HUES64 (cell line): ENCODE data around the gene FAM221A.
A peak's percentile ranks its signal among the peaks of the same experiment; 100 is the strongest.
"Not testable (repeated sequence)": the region's sequence is repeated elsewhere in the genome, so short reads cannot be mapped to it uniquely, and the experiment has no call there.

ENCODE experiments used
- H3K27ac ChIP-seq: 2 replicates; pipeline ENCODE4 v1.7.0; 2013; ENCODE audit warnings: low read depth, low read length, inconsistent platforms
- H3K27me3 ChIP-seq: 2 replicates; pipeline ENCODE4 v1.6.1; 2013; ENCODE audit warnings: mild to moderate bottlenecking, low read length; ENCODE audit not compliant: insufficient read depth
- H3K36me3 ChIP-seq: 2 replicates; pipeline ENCODE4 v1.6.1; 2013; ENCODE audit warnings: mild to moderate bottlenecking, low read length; ENCODE audit not compliant: insufficient read depth
- H3K4me1 ChIP-seq: 2 replicates; pipeline ENCODE4 v1.6.1; 2013; ENCODE audit warnings: mild to moderate bottlenecking, low read length, moderate library complexity; ENCODE audit not compliant: insufficient read depth
- H3K4me3 ChIP-seq: 2 replicates; pipeline ENCODE4 v1.5.1; 2013; ENCODE audit warnings: mild to moderate bottlenecking, low read length, moderate library complexity
- H3K9ac ChIP-seq: 2 replicates; pipeline ENCODE4 v1.6.1; 2013; ENCODE audit warnings: mild to moderate bottlenecking, low read depth, low read length
- H3K9me3 ChIP-seq: 2 replicates; pipeline ENCODE4 v1.6.1; 2013; ENCODE audit warnings: low read depth, low read length; ENCODE audit not compliant: insufficient read depth
- WGBS: fragments of 150-250, 120-280 bp; methylation state at CpG from one replicate; pipeline ENCODE4 v1.1.7; 2013; ENCODE audit warnings: missing lambda C conversion rate; 5-methylcytosine and 5-hydroxymethylcytosine counted together

The FAM221A gene

GRCh38 chr7:23672033-23672432 is 8.0 kb upstream of the FAM221A start:
- no peaks in the 10 kb centered on the region for H3K27me3 ChIP-seq
- H3K9ac ChIP-seq, result no peak overlapping the region
- no peaks in the 10 kb centered on the region for H3K4me1 ChIP-seq
- H3K27ac ChIP-seq, result no peak overlapping the region
- no peaks in the 10 kb centered on the region for H3K9me3 ChIP-seq
- no peaks in the 10 kb centered on the region for H3K36me3 ChIP-seq
- H3K4me3 ChIP-seq, result no peak overlapping the region
- 90% methylated on average over 3 of the region's 3 CpGs for WGBS

- Histone ChIP-seq H3K27ac (peak overlapping the region; percentile 67; the same call in 1 of the 2 replicates), H3K36me3 (no peaks in the 10 kb centered on the region), H3K4me1 (no peaks in the 10 kb centered on the region), H3K9ac (peak overlapping the region; percentile 78), H3K9me3 (no peaks in the 10 kb centered on the region), H3K4me3 (peak overlapping the region; percentile 78), H3K27me3 (peaks cover 12% of the 10 kb centered on the region)
- 88% methylated on average over 42 of the region's 42 CpGs for WGBS
These were observed 711 bp downstream of the FAM221A start for GRCh38 chr7:23680414-23681405.

- not testable (repeated sequence) for H3K27me3 ChIP-seq, H3K27ac ChIP-seq, H3K36me3 ChIP-seq, H3K4me1 ChIP-seq, H3K9me3 ChIP-seq, H3K4me3 ChIP-seq, H3K9ac ChIP-seq
- WGBS, result 56% methylated on average over 5 of the region's 6 CpGs
These were observed 4.0 kb downstream of the FAM221A start for GRCh38 chr7:23684041-23684440.

- no peak overlapping the region for H3K9ac ChIP-seq
- 95% methylated on average over 3 of the region's 3 CpGs for WGBS
- no peak overlapping the region for H3K4me3 ChIP-seq
- H3K4me1 ChIP-seq, result no peaks in the 10 kb centered on the region
- H3K27me3 ChIP-seq, result no peaks in the 10 kb centered on the region
- peaks cover 15% of the 10 kb centered on the region for H3K36me3 ChIP-seq
- no peaks in the 10 kb centered on the region for H3K9me3 ChIP-seq
- H3K27ac ChIP-seq, result no peak overlapping the region
These were observed 5.7 kb downstream of the FAM221A start for GRCh38 chr7:23685731-23686130.

- Histone ChIP-seq H3K9ac (no peak overlapping the region), H3K4me1 (no peaks in the 10 kb centered on the region), H3K36me3 (peaks cover 25% of the 10 kb centered on the region), H3K9me3 (no peaks in the 10 kb centered on the region), H3K4me3 (no peak overlapping the region), H3K27me3 (no peaks in the 10 kb centered on the region), H3K27ac (no peak overlapping the region)
- WGBS, result 95% methylated on average over 2 of the region's 2 CpGs
These were observed 7.0 kb downstream of the FAM221A start for GRCh38 chr7:23687011-23687410.

GRCh38 chr7:23689165-23689564 is 9.2 kb downstream of the FAM221A start:
- Histone ChIP-seq H3K27me3 (no peaks in the 10 kb centered on the region), H3K27ac (no peak overlapping the region), H3K4me3 (no peak overlapping the region), H3K4me1 (no peaks in the 10 kb centered on the region), H3K9ac (no peak overlapping the region), H3K36me3 (peaks cover 39% of the 10 kb centered on the region), H3K9me3 (peaks cover 3% of the 10 kb centered on the region; the same call in 1 of the 2 replicates)
- 93% methylated on average over 2 of the region's 4 CpGs for WGBS

GRCh38 chr7:23691320-23691719 is 11.3 kb downstream of the FAM221A start:
- Histone ChIP-seq H3K4me3 (no peak overlapping the region), H3K27ac (no peak overlapping the region), H3K36me3 (peaks cover 40% of the 10 kb centered on the region), H3K27me3 (no peaks in the 10 kb centered on the region), H3K9ac (no peak overlapping the region), H3K9me3 (peaks cover 3% of the 10 kb centered on the region; the same call in 1 of the 2 replicates), H3K4me1 (no peaks in the 10 kb centered on the region)
- WGBS, result 88% methylated on average over 3 of the region's 4 CpGs

GRCh38 chr7:23693224-23693623 is 13.2 kb downstream of the FAM221A start:
- no peak overlapping the region for H3K9ac ChIP-seq

GRCh38 chr7:23696916-23697441 is 17.0 kb downstream of the FAM221A start:
- H3K36me3 ChIP-seq, result peaks cover 26% of the 10 kb centered on the region
- 5% methylated on average over 3 of the region's 7 CpGs for WGBS
- H3K9ac ChIP-seq, result no peak overlapping the region
- no peaks in the 10 kb centered on the region for H3K4me1 ChIP-seq
- H3K9me3 ChIP-seq, result peaks cover 3% of the 10 kb centered on the region; the same call in 1 of the 2 replicates
- no peaks in the 10 kb centered on the region for H3K27me3 ChIP-seq
- H3K27ac ChIP-seq, result no peak overlapping the region
- no peak overlapping the region for H3K4me3 ChIP-seq

More at GRCh38 chr7:23693224-23693623, 13.2 kb downstream of the FAM221A start:
- H3K27me3 ChIP-seq, result no peaks in the 10 kb centered on the region
- H3K4me3 ChIP-seq, result no peak overlapping the region
- no peak overlapping the region for H3K27ac ChIP-seq
- H3K9me3 ChIP-seq, result peaks cover 3% of the 10 kb centered on the region; the same call in 1 of the 2 replicates
- no peaks in the 10 kb centered on the region for H3K4me1 ChIP-seq
- peaks cover 41% of the 10 kb centered on the region for H3K36me3 ChIP-seq

- Histone ChIP-seq H3K4me3 (no peak overlapping the region), H3K27ac (no peak overlapping the region), H3K9ac (no peak overlapping the region), H3K27me3 (no peaks in the 10 kb centered on the region), H3K36me3 (peaks cover 22% of the 10 kb centered on the region), H3K4me1 (no peaks in the 10 kb centered on the region), H3K9me3 (no peaks in the 10 kb centered on the region)
- 83% methylated on average over 1 of the region's 2 CpGs for WGBS
These were observed 18.8 kb downstream of the FAM221A start for GRCh38 chr7:23698822-23699221.

- H3K4me3 ChIP-seq, result no peak overlapping the region
- no peaks in the 10 kb centered on the region for H3K4me1 ChIP-seq
- peaks cover 23% of the 10 kb centered on the region for H3K36me3 ChIP-seq
- no peak overlapping the region for H3K27ac ChIP-seq
- H3K27me3 ChIP-seq, result no peaks in the 10 kb centered on the region
- WGBS, result 90% methylated on average over 3 of the region's 4 CpGs
- no peaks in the 10 kb centered on the region for H3K9me3 ChIP-seq
- H3K9ac ChIP-seq, result no peak overlapping the region
These were observed 20.0 kb downstream of the FAM221A start for GRCh38 chr7:23700046-23700445.
